K562 (cell line): ENCODE measurements around the gene RHEB. TPM values are rescaled to one million over a fixed set of nuclear protein-coding genes. Genes with fewer than 3 reads are reported as not detected.
A peak's percentile ranks its signal among the peaks of the same experiment; 100 is the strongest.

Experiments
- ATAC-seq: fragments of 200-7000 bp; cut with Tn5 transposase; 3 replicates; pipeline ENCODE4 v1.9.1; 2020; ENCODE audit warnings: moderate library complexity
- BruUV-seq: library from RNA; stranded (reverse); fragments of 400-500 nt; replicated peaks from 2 replicates; lab custom pipeline; 2021; lab: Mats Ljungman, UMichigan
- CTCF ChIA-PET: fragments of 300-600 bp; formaldehyde crosslinking; extraction: SDS; loops from one replicate; lab custom pipeline; 2021; ENCODE audit warnings: low intra/inter-chr PET ratio; lab: Yijun Ruan, JAX
- POLR2A ChIA-PET: fragments of 300-600, 350-650 bp; sonication (Branson Sonifier 250); formaldehyde crosslinking; extraction: SDS; loops from one replicate; lab custom pipeline; 2021; ENCODE audit warnings: antibody characterized with exemption, inconsistent platforms; lab: Yijun Ruan, JAX
- DNase-seq, 4 experiments: peaks; one replicate each; pipeline versions ENCODE4 v3.0.0 to v3.0.0-alpha.2; 2011 to 2018; ENCODE audit warnings: low spot score in 3 of 4, mixed read lengths in 3 of 4; ENCODE audit errors: extremely low read depth in 1 of 4
- FAIRE-seq: peaks from 2 replicates; lab custom pipeline; 2011; peaks lifted over from hg19 to GRCh38; lab: Jason Lieb, UNC
- H2AFZ ChIP-seq: 2 replicates; pipeline ENCODE4 v1.6.0; 2011; ENCODE audit warnings: low read depth, low read length, control low read depth, inconsistent platforms
- H3K27ac ChIP-seq: fragments of 200-600 bp; 3 replicates; pipeline ENCODE4 v1.8.0; 2011; ENCODE audit warnings: low read depth, mild to moderate bottlenecking, control low read depth, inconsistent platforms, low read length, moderate library complexity, mixed read lengths; ENCODE audit errors: extremely low read depth
- H3K27me3 ChIP-seq, 2 experiments: fragments of 300-600 bp in 1 of 2; 2 replicates in 1 of 2; 3 replicates in 1 of 2; pipeline versions ENCODE4 v1.6.0 to v1.8.0; 2011; ENCODE audit warnings: inconsistent platforms in 2 of 2, low read length in 2 of 2, mild to moderate bottlenecking in 1 of 2, mixed read lengths in 1 of 2, moderate library complexity in 1 of 2; ENCODE audit not compliant: control insufficient read depth in 2 of 2, insufficient read depth in 2 of 2
- H3K36me3 ChIP-seq: fragments of 300-600 bp; 3 replicates; pipeline ENCODE4 v1.8.0; 2011; ENCODE audit warnings: mild to moderate bottlenecking, low read length, inconsistent platforms; ENCODE audit not compliant: control insufficient read depth, insufficient read depth
- H3K4me1 ChIP-seq, 2 experiments: fragments of 200-600 bp in 1 of 2; replicated peaks in 1 of 2; 2 replicates in 1 of 2; 3 replicates in 1 of 2; pipeline versions ENCODE4 v1.5.1 to v1.8.0; 2011; ENCODE audit warnings: inconsistent platforms in 2 of 2, low read length in 2 of 2, mild to moderate bottlenecking in 1 of 2, mixed read lengths in 1 of 2, moderate library complexity in 1 of 2; ENCODE audit not compliant: control insufficient read depth in 2 of 2, insufficient read depth in 2 of 2
- H3K4me2 ChIP-seq: 2 replicates; pipeline ENCODE4 v1.6.1; 2011; ENCODE audit warnings: low read length, control low read depth, inconsistent platforms, mixed read lengths; ENCODE audit not compliant: insufficient read depth
- H3K4me3 ChIP-seq: fragments of 200-600 bp; sonication (generic), shearing (Covaris generic); 2 replicates; pipeline ENCODE4 v1.5.1; 2016; ENCODE audit warnings: control low read depth, inconsistent platforms
- H3K79me2 ChIP-seq: fragments of 200-600 bp; 3 replicates; pipeline ENCODE4 v1.8.0; 2011; ENCODE audit warnings: low read length, inconsistent platforms; ENCODE audit not compliant: control insufficient read depth, insufficient read depth
- H3K9ac ChIP-seq, 2 experiments: 2 replicates each; pipeline versions ENCODE4 v1.6.0 to v1.6.1; 2011; ENCODE audit warnings: low read depth in 2 of 2, low read length in 2 of 2, control low read depth in 1 of 2, inconsistent platforms in 1 of 2, mild to moderate bottlenecking in 1 of 2, mixed read lengths in 1 of 2; ENCODE audit not compliant: insufficient read depth in 1 of 2
- H3K9me1 ChIP-seq: one replicate; pipeline ENCODE4 v1.6.0; 2011; ENCODE audit warnings: inconsistent platforms, mild to moderate bottlenecking, low read length, moderate library complexity; ENCODE audit not compliant: control insufficient read depth, insufficient read depth
- H3K9me3 ChIP-seq: replicated peaks from 2 replicates; pipeline ENCODE4 v1.5.1; 2011; ENCODE audit warnings: low read depth, low read length, inconsistent platforms; ENCODE audit not compliant: control insufficient read depth, insufficient read depth
- H4K20me1 ChIP-seq: replicated peaks from 2 replicates; pipeline ENCODE4 v1.6.1; 2011; ENCODE audit warnings: low read length, inconsistent platforms, mixed read lengths; ENCODE audit not compliant: control insufficient read depth, insufficient read depth
- E2F3 ChIP-seq: fragments of 250-450 bp; sonication (Bioruptor Pico); IDR thresholded peaks from 2 replicates; pipeline ENCODE4 v1.4.0; 2020; ENCODE audit warnings: mild to moderate bottlenecking
- E4F1 ChIP-seq: fragments of 250-450 bp; sonication (Bioruptor Pico); IDR thresholded peaks from 2 replicates; pipeline ENCODE4 v1.5.0; 2021; ENCODE audit warnings: mild to moderate bottlenecking, borderline replicate concordance
- HCFC1 ChIP-seq: IDR thresholded peaks from 2 replicates; pipeline ENCODE4 v1.6.1; 2012; ENCODE audit warnings: low read depth, low read length, improper control_type of control experiment
- HOXB6 ChIP-seq: fragments of 250-450 bp; sonication (Bioruptor Pico); IDR thresholded peaks from 2 replicates; pipeline ENCODE4 v1.5.1; 2022; ENCODE audit warnings: mild to moderate bottlenecking, borderline replicate concordance
- LCOR ChIP-seq: sonication (generic); formaldehyde crosslinking; IDR thresholded peaks from 2 replicates; pipeline ENCODE4 v1.8.0; 2022; ENCODE audit warnings: mild to moderate bottlenecking, missing genetic modification reagents
- PCBP2 ChIP-seq: fragments of 200-400 bp; formaldehyde crosslinking; IDR thresholded peaks from 2 replicates; pipeline ENCODE4 v1.6.1; 2018; ENCODE audit warnings: low read length, low read depth, mild to moderate bottlenecking, moderate library complexity; ENCODE audit not compliant: poor library complexity, severe bottlenecking
- RAD21 ChIP-seq, 2 experiments: fragments of 250-450 bp in 1 of 2; fragments of 450-650 bp in 1 of 2; sonication (Bioruptor Pico) in 1 of 2; formaldehyde crosslinking in 1 of 2; IDR thresholded peaks in 1 of 2; conservative IDR thresholded peaks in 1 of 2; 2 replicates each; pipeline versions ENCODE4 v1.4.0 to v1.8.0; 2020 to 2022; ENCODE audit warnings: mild to moderate bottlenecking in 2 of 2, moderate library complexity in 1 of 2
- RBM25 ChIP-seq: fragments of 200-400 bp; formaldehyde crosslinking; IDR thresholded peaks from 2 replicates; pipeline ENCODE4 v1.6.1; 2018; ENCODE audit warnings: low read length, low read depth, moderate library complexity; ENCODE audit not compliant: severe bottlenecking
- SETDB1 ChIP-seq: IDR thresholded peaks from one replicate; pipeline ENCODE4 v1.6.1; 2012; ENCODE audit warnings: low read length, control low read depth, inconsistent platforms
- ZNF184 ChIP-seq: sonication (generic); formaldehyde crosslinking; IDR thresholded peaks from 2 replicates; pipeline ENCODE4 v1.5.0; 2020; ENCODE audit warnings: missing genetic modification reagents
- ZNF232 ChIP-seq: sonication (generic); formaldehyde crosslinking; IDR thresholded peaks from 2 replicates; pipeline ENCODE4 v1.8.0; 2022; ENCODE audit warnings: mild to moderate bottlenecking, missing genetic modification reagents
- ZNF707 ChIP-seq: fragments of 250-450 bp; sonication (Bioruptor Pico); conservative IDR thresholded peaks from 2 replicates; pipeline ENCODE4 v1.8.0; 2022; ENCODE audit warnings: inconsistent platforms, mild to moderate bottlenecking, moderate library complexity
- WGBS: fragments of 100-300 bp; shearing (Covaris generic); methylation state at CpG from one replicate; pipeline ENCODE4 v1.1.6; 2016; ENCODE audit warnings: low coverage, mixed read lengths; ENCODE audit not compliant: insufficient coverage; ENCODE audit errors: missing lambda C conversion rate; 5-methylcytosine and 5-hydroxymethylcytosine counted together
- in situ Hi-C: fragments of 300-500 bp; cut with MboI; formaldehyde crosslinking; loops from 4 replicates; pipeline ENCODE4 v1.15.0; 2018; ENCODE audit warnings: inconsistent platforms, mixed read lengths
- intact Hi-C: fragments of 100-400 bp; cut with micrococcal nuclease; formaldehyde crosslinking; loops from 2 replicates; pipeline ENCODE4 v1.14.2; 2022
- polyA plus RNA-seq, 8 experiments: library from polyadenylated mRNA; depleted of rRNA in 4 of 8; stranded (reverse) in 5 of 8; unstranded in 3 of 8; fragments of >200 nt; fragmentation: Nextera tagmentation in 2 of 8; fragmentation: Illumina TruSeq in 1 of 8; extraction: Ambion mirVana in 2 of 8; extraction: Trizol in 1 of 8; gene quantifications; 2 replicates each; pipeline versions ENCODE4 v1.2.1 to v1.2.3, GENCODE V29; 2011 to 2014; ENCODE audit warnings: inconsistent platforms in 1 of 8, missing spikeins in 1 of 8
- total RNA-seq, 7 experiments: library from RNA; depleted of rRNA in 6 of 7; stranded (reverse); fragments of >200 nt in 6 of 7; fragmentation: Illumina TruSeq in 2 of 7; extraction: Trizol in 2 of 7; gene quantifications; 2 replicates each; pipeline versions ENCODE4 v1.2.1 to v1.2.3, GENCODE V29; 2011 to 2021; ENCODE audit warnings: low replicate concordance in 1 of 7
- TF ChIP-seq, protein P1 (sequence below), 3 experiments: fragments of 200-800 bp in 1 of 3; fragments of 250-450 bp in 1 of 3; fragments of 450-650 bp in 1 of 3; sonication (Bioruptor Pico) in 1 of 3; sonication (Bioruptor generic) in 1 of 3; formaldehyde crosslinking in 1 of 3; IDR thresholded peaks; 2 replicates each; pipeline versions ENCODE4 v1.6.1 to v1.8.0; 2016 to 2022; ENCODE audit warnings: mild to moderate bottlenecking in 2 of 3, missing genetic modification characterization in 2 of 3, missing compliant biosample characterization in 1 of 3, moderate library complexity in 1 of 3

RHEB gene
- total and polyA plus RNA-seq, 9 of the 15 experiments (the other 6 are each of a cell fraction or from before 2014, with no cell fraction given) = 28.5 to 249 (median 182) TPM

- no peak for TF ChIP-seq E2F3
- TF ChIP-seq ZNF707 (CRISPR knock-in tag) = no peak
- TF ChIP-seq LCOR = no peak
These were observed 65.4 kb downstream of the RHEB start (continued) for GRCh38 chr7:151454305-151454704.

GRCh38 chr7:151453326-151453791, 66.3 kb downstream of the RHEB start:
- Histone ChIP-seq H3K27me3 (peaks cover 65 to 81% of the 10 kb centered on the region in 2 experiments), H3K9ac (peak overlapping the region in 1 of 2 experiments; percentile 69; a peak in 2 of 4 replicates), H3K9me3 (no peaks in the 10 kb centered on the region), H4K20me1 (peaks cover 6% of the 10 kb centered on the region; the same call in 1 of the 2 replicates), H3K27ac (no peak overlapping the region), H3K9me1 (no peaks in the 10 kb centered on the region), H3K4me3 (no peak overlapping the region), H3K4me1 (peaks cover 0 to 22% of the 10 kb centered on the region in 2 experiments; a peak in 2 of 5 replicates), H3K4me2 (no peak overlapping the region), H3K36me3 (no peaks in the 10 kb centered on the region), H2AFZ (no peak overlapping the region), H3K79me2 (no peaks in the 10 kb centered on the region)
- intact Hi-C loops (loop anchor here (5.0 kb wide), 1 partner anchor 304 kb away; no protein-coding TSS in a partner anchor), in situ Hi-C loops (no loop called here)
- TF ChIP-seq RBM25 = no peak
- no peak for TF ChIP-seq SETDB1
- TF ChIP-seq E4F1 = no peak
- no peak for TF ChIP-seq ZNF232 (CRISPR knock-in tag)
- TF ChIP-seq HOXB6 (CRISPR knock-in tag) = no peak
- TF ChIP-seq ZNF184 (CRISPR knock-in tag) = no peak
- no peak for TF ChIP-seq HCFC1
- TF ChIP-seq, protein P1, sequence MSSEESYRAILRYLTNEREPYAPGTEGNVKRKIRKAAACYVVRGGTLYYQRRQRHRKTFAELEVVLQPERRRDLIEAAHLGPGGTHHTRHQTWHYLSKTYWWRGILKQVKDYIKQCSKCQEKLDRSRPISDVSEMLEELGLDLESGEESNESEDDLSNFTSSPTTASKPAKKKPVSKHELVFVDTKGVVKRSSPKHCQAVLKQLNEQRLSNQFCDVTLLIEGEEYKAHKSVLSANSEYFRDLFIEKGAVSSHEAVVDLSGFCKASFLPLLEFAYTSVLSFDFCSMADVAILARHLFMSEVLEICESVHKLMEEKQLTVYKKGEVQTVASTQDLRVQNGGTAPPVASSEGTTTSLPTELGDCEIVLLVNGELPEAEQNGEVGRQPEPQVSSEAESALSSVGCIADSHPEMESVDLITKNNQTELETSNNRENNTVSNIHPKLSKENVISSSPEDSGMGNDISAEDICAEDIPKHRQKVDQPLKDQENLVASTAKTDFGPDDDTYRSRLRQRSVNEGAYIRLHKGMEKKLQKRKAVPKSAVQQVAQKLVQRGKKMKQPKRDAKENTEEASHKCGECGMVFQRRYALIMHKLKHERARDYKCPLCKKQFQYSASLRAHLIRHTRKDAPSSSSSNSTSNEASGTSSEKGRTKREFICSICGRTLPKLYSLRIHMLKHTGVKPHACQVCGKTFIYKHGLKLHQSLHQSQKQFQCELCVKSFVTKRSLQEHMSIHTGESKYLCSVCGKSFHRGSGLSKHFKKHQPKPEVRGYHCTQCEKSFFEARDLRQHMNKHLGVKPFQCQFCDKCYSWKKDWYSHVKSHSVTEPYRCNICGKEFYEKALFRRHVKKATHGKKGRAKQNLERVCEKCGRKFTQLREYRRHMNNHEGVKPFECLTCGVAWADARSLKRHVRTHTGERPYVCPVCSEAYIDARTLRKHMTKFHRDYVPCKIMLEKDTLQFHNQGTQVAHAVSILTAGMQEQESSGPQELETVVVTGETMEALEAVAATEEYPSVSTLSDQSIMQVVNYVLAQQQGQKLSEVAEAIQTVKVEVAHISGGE (CRISPR knock-in tag; IDR thresholded peaks at IDR 0.05) = no peak
- no peak for TF ChIP-seq RAD21 (CRISPR knock-in tag; conservative IDR thresholded peaks at IDR 0.05 in 1 of 2, IDR thresholded peaks at IDR 0.05 in 1 of 2)
- no peak for TF ChIP-seq PCBP2
- FAIRE-seq (no peak), ATAC-seq (no peak), DNase-seq (no peak)
- CTCF ChIA-PET = interaction anchor here (0.5 to 0.7 kb wide), 2 partner anchors 11 to 484 kb away, joined by 3 read pairs; no protein-coding TSS in a partner anchor
- 10% methylated on average over 13 of the region's 13 CpGs for WGBS
- POLR2A ChIA-PET = interaction anchor here (0.6 to 1.6 kb wide), 2 partner anchors 54 to 300 kb away, joined by 3 read pairs; no protein-coding TSS in a partner anchor
- BruUV-seq = no TSS peak
